MV-4-11 (cell line): ENCODE data around the gene HAUS8.
"Not testable (repeated sequence)": the region's sequence is repeated elsewhere in the genome, so short reads cannot be mapped to it uniquely, and the experiment has no call there.

ENCODE experiments used
- DNase-seq: peaks from one replicate; lab custom pipeline; 2025; lab: John Stamatoyannopoulos, UW

The HAUS8 gene, protein sequence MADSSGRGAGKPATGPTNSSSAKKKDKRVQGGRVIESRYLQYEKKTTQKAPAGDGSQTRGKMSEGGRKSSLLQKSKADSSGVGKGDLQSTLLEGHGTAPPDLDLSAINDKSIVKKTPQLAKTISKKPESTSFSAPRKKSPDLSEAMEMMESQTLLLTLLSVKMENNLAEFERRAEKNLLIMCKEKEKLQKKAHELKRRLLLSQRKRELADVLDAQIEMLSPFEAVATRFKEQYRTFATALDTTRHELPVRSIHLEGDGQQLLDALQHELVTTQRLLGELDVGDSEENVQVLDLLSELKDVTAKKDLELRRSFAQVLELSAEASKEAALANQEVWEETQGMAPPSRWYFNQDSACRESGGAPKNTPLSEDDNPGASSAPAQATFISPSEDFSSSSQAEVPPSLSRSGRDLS

DNA sequence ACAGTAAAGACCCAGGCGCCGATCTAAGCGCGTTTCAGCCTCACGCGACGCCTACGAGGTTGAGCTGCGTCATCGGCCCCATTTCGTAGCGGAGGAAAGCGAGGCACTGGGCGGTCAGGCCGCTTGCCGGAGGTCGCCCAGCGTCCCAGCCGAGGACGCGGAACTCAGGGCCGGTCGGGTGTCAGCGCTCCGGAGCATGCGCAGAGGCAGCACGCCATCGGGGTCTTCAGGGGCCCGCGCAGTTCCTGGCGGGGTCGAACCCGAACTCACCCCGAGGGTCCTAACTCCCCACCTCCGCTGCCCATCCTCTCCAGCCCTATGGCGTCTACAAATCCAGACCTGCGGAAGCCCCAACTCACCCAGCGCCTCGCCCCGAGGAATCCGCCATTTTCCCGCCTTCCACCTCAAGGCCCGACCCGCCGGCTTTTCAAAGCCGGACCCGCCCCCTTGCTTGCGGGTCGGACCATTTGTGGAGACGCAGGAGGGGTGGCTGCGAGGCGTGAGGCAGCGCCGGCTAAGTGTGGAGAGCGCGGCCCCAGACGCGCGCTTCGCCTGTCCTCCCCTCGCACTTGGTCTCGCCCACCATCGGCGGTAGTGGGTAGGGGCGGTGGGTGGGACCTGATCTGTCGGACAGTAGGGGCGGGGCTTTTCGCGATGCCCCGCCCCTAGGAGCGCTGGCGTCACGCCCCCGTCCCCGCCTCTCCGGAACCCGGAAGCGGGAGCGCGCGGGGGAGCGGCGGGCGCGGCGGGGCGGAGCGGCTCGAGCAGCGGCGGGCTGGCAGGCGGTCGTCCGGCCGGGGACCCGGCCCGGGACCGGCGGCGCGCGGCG lies at the start of gene HAUS8, which contains the start of gene MYO9B:
Gene HAUS8 (minus strand): TSS at position 418 of the 829 bp plus-strand sequence. CDS start 30 bp downstream, at position 388.
Gene MYO9B (plus strand): TSS at position 743 of the 829 bp plus-strand sequence. CDS start 25,941 bp downstream, outside the sequence.
- peak; percentile 99 for DNase-seq

DNA sequence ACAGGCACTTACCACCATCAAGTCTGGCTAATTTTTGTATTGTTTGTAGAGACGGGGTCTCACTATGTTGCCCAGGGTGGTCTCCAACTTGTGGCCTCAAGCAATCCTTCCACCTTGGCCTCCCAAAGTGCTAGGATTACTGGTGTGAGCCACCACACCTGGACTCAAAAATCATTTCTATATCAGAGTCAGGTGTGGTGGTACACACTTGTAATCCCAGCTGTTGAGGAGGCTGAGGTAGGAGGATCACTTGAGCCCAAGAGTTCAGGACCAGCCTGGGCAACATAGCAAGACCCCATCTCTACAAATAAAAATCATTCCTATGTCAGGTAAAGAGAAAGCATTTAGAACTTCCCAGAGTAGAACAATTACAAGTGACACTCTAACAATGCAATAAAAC lies 48.8 kb upstream of the HAUS8 start:
- no peak for DNase-seq

GRCh38 chr19:17123041-17123440 lies 47.8 kb upstream of the HAUS8 start:
- DNase-seq, result no peak

- peak; percentile 50 for DNase-seq
Measured at GRCh38 chr19:17121736-17122293, 46.6 kb upstream of the HAUS8 start.

DNA sequence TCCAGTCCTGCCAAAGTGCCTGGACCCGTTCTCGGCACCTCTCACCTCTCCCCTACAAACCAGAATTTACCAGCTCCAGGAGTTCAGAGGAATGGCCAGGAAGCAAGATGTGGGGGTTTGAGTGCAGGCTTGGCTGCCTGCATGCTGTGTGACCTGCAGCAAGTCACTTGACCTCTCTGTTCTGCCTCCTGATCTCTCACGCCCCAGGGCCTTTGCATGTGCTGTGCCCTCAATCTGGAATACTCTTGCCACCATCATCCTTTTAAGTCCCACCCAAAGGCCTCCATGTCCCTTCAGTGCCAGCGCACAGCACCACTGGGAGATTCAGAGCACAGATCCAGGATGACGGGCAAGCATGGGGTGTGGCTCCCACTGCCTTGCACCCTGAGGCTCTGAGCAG lies 43.7 kb upstream of the HAUS8 start:
- no peak for DNase-seq

GRCh38 chr19:17116996-17117702 lies 41.9 kb upstream of the HAUS8 start:
- DNase-seq, result no peak

DNA sequence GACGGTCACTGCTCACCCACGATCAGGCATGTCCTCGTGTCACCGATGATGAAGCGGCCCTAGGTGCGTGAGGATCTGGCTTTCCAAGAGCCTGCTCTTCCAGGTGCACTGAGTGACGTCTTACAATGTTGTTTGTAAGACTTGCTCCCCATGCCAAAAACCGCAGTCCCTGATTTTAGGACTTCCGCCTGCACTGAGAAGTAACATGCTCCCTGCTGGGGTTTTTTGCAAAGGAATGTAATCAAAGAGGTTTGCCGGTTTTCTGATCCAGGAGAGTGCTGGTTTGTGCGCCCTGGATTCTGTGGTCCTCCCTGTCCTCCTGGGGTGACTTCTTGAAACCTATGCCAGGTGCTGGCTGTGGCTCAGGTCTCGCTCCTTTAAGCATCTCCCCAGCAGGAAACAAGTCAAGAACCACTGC lies 39.2 kb upstream of the HAUS8 start:
- DNase-seq, result no peak

DNA sequence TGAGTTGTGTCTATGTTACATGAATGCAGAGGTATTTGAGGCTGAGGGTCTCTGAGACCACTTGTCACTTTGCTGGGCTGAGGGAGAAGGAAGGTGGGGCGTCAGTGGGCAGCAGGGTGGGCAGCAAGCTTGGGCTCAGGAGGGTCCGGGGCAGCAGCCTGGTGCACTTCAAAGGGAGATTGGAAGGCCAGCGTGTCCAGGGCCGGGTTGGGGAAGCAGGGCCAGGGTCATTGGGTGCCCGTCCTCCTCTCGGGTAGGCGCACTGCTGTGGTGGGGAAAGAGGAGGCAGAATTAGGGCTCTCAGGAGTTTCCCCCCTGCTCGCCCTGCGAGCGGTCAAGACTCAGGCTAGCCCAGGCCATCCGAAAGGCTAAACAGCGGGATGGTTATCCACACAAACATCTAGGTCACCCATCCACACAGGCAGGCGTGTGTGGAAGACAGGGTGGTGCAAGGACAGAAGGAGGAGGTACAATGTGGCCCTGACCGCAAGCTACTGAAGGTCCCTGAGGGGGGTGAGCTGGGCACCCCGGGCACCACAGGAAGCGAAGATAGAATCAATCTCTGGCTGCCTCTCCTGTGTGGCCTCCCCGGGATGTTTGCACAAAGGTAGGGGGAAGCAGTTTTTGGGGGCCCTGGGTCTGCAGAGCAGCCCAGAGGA lies 38.0 kb upstream of the HAUS8 start:
- DNase-seq, result no peak

DNA sequence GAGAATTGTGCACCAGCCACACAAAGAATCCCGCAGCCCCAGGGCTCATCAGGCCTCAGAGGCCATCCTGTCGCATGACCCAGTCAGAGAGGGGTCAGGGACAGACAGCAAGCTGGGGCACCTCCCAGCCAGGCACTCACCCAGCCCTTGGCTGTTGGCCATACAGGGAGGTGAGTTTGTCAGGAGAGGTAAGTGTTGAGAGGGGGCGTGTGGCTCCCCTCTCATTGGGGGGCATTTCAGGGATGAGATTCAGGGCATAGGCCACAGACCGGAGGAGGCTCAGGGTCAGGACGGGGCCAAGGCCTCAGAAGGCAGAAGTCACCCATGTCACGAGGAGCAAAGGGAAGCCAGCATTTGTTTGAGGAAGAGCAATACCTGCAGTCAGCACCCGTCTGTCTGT lies 37.4 kb upstream of the HAUS8 start:
- no peak for DNase-seq

DNA sequence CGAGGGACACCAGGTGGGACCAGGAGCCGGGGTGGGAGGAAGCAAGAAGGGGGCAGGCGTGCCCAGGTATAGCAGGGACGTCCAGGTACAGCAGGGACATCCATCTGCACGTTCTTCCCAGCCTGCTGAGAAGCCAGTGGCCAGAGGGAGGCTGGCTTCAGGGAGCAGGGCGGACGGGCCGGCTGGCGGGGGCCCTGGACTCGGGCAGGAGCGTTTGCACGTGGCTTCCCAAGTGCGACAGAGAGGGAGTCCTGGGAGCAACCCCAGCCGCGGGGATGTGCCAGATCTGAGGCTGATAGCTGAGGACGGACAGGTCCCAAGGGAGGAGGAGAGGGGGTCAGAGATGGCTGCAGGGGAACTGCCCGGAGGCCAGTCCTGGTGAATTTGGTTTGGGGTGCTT lies 37.0 kb upstream of the HAUS8 start:
- DNase-seq, result no peak

GRCh38 chr19:17111766-17112165 lies 36.5 kb upstream of the HAUS8 start:
- DNase-seq, result no peak

DNA sequence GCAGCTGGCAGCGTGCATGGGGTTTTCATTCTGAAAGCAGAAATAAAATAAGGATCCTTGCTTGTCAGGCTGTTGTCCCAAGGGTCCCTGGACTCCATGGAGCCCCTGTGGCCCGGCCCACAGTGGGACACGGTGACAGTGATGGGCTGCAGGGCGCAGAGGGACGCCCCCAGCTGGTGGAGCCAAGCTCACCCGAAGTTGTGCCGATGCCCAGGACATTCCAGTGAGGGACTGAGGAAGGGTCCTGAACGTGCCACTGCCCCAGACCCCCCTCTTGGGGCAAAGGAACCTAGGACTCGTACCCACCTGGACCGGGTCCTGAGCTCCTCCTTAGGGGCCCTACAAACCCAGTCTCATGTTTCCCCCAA lies 35.3 kb upstream of the HAUS8 start:
- DNase-seq, result no peak

DNA sequence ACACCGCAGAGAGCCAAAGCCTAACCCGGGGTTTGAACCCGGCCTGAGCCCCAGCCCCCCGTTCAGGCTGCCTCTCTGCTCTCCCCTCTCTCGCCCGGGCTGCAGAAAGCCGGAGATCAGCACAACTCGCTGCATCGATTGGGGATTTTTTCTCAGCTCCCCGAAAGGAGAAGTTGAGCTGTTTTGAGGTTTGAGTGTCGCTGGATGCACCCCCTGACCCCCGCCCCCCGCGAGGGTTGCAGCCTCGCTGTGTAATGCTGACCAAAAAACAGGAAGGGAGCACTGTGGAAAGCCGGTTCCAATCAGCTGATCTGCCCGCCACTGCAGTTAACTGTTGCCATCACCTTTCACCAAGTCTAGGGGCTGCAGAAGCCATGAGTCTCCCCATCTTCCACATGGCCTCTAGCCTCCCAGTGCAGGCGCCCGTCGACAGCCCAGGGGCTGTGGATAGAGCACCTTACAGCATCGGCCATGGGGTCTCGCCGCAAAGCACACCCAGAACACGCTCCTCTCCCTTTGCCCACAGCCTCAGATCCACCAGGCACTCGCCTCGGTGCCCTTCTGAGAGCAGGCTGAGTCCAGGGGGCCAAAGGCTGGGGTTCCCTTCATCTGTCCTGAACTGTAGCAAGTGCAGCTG lies 34.8 kb upstream of the HAUS8 start:
- DNase-seq, result peak; percentile 97

DNA sequence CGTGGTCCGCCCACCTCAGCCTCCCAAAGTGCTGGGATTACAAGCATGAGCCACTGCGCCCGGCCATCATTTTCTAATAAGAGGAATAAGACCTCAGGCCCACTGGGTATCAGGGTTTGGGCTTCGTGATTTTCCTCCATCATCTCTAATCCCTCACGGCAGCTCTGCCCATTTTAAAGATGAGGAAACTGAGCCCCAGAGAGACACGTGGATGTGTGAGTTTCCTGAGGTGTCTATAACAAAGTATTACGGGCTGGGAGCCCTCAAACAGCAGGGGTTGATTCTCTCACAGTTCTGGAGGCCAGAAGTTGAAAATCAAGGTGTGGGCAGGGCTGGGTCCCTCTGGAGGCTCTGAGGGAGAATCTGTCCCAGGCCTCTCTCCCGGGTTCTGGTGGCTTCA lies 34.0 kb upstream of the HAUS8 start:
- DNase-seq, result no peak

DNA sequence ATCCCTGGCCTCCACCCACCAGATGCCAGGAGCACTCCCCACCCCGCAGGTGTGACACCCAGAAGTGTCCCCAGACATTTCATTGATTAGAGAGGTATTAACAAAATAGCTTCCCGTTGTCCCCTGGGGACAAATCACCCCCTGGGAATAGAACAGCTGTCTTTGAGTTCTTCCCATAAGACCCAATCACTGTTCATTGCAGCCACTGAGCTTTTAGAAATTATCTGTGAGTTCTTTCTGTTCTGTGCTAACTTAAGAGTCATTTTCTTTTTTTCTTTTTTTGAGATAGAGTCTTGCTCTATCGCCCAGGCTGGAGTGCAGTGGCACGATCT lies 33.2 kb upstream of the HAUS8 start:
- DNase-seq, result no peak

DNA sequence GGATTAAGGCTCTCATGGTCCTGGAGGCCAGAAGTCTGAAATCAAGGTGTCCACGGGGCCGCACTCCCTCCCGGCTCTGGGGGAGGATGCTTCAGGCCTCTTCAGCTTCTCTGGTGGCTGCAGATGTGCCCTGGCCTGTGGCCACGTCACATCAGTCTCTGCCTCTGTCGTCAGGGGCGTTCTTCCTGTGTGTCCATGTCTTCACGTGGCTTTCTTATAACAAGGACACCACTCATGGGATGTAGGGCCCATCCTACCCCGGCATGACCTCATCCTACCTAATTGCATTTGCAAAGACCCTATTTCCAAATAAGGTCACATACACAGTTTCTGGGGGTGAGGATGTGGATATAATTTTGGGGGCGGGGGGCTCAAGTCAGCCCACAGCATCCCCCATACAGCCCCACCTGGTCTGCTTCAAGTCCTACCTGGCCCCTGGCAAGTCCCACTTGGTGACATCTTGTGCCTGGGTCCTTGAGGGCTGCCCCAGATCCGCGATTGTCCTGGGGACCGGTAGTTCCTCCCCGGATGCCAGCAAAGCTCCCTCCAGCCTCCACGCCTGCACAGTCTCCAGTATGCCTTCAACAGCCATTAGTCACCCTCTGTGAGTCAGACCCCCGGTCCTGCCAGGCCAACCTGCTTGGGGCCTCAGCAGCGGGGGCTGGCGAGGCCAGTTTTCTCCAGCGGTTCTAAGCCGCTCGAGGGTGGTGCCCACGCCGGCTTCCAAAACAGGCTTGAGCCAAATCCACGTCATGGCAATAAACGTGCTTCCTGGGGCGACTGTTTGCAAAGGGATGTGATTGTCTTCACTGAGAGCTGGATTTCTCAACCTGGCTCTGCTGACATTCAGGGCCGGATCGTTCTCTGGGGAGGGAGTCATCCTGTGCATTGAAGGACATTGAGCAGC lies 32.5 kb upstream of the HAUS8 start:
- peak; percentile 92 for DNase-seq

- not testable (repeated sequence) for DNase-seq
Measured at GRCh38 chr19:17106964-17107363, 31.7 kb upstream of the HAUS8 start.

GRCh38 chr19:17105556-17105955 lies 30.3 kb upstream of the HAUS8 start:
- peak; percentile 22 for DNase-seq

DNA sequence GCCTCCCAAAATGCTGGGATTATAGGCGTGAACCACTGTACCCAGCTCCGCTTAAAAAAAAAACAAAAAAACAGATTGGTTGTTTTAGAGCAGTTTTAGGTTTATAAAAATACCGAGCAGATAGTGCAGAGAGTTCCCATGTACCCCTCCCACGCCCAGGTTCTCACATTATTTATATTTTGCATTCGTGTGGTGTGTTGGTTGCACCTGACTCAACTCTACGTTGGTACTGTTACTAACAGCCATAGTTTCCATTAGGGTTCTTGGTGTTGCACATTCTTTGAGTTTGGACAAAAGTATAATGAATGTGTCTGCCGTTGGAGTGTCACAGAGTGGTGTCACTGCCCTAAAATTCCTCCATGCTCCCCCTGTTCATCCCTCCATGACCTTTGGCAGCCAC lies 29.4 kb upstream of the HAUS8 start:
- DNase-seq, result no peak

- DNase-seq, result peak; percentile 19
Measured at GRCh38 chr19:17103177-17103576, 27.9 kb upstream of the HAUS8 start.
